ENCODE results near the gene ZNF844.

DNA sequence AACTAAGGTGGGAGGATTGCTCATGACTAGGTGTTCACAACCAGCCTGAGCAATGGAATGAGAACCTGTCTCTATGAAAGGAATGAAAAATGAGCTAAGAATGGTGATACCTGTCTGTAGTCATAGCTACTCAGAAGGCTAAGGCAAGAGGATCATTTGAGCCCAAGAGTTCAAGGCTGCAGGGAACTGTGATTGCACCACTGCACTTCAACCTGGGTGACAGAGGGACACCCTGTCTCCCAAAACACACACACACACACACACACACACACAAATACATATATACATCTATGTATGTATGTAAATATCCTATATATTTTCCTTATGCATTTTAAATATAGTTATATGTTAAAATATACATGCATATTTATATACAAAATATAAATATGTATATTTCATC lies 21.6 kb upstream of the ZNF844 start:
- TF ChIP-seq ZBTB20 (tag by site-specific recombination; IDR thresholded peaks at IDR 0.05) (no peak), TRIM28 (IDR thresholded peaks at IDR 0.05; ENCODE audit: borderline replicate concordance, low read length) (no peak)
